ENCODE data around the gene SRRT.

DNA sequence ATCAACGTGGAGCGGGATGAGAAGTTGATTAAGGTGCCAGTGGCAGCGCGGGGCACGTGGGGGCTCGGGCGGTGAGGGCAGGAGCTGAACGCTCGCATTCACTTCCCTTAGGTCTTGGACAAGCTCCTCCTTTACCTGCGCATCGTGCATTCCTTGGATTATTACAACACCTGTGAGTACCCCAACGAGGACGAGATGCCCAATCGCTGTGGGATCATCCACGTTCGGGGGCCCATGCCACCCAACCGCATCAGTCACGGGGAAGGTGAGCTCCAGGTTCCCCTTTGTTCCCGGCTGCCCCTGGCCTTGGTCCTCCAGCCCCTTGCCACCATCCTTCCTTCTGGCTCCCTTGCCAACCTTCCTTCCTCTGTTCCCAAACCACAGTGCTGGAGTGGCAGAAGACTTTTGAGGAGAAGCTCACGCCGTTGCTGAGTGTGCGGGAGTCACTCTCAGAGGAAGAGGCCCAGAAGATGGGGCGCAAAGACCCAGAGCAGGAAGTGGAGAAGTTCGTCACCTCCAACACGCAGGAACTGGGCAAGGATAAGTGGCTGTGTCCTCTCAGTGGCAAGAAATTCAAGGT is 12.1 kb downstream of the SRRT start:
- TF ChIP-seq, protein P1, sequence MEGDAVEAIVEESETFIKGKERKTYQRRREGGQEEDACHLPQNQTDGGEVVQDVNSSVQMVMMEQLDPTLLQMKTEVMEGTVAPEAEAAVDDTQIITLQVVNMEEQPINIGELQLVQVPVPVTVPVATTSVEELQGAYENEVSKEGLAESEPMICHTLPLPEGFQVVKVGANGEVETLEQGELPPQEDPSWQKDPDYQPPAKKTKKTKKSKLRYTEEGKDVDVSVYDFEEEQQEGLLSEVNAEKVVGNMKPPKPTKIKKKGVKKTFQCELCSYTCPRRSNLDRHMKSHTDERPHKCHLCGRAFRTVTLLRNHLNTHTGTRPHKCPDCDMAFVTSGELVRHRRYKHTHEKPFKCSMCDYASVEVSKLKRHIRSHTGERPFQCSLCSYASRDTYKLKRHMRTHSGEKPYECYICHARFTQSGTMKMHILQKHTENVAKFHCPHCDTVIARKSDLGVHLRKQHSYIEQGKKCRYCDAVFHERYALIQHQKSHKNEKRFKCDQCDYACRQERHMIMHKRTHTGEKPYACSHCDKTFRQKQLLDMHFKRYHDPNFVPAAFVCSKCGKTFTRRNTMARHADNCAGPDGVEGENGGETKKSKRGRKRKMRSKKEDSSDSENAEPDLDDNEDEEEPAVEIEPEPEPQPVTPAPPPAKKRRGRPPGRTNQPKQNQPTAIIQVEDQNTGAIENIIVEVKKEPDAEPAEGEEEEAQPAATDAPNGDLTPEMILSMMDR (IDR thresholded peaks at IDR 0.05; ENCODE audit: extremely low read depth in 1 of 2, insufficient read depth in 1 of 2, low read depth in 1 of 2, low read length in 2 of 2), result no peak
- TF ChIP-seq POLR2A (IDR thresholded peaks at IDR 0.05; ENCODE audit: low read depth, low read length) (no peak), EZH2 (IDR thresholded peaks at IDR 0.05; ENCODE audit: borderline replicate concordance, low read depth, low read length, severe bottlenecking) (no peak), POLR2AphosphoS5 (IDR thresholded peaks at IDR 0.05; ENCODE audit: insufficient read depth, low read depth, low read length) (no peak), GATA2 (IDR thresholded peaks at IDR 0.05; ENCODE audit: insufficient read depth, insufficient read length, low read depth, low read length) (no peak), FOS (IDR thresholded peaks at IDR 0.05; ENCODE audit: borderline replicate concordance, insufficient read depth, low read length) (no peak), MYC (IDR thresholded peaks at IDR 0.05; ENCODE audit: low read depth, low read length) (no peak), JUN (IDR thresholded peaks at IDR 0.05; ENCODE audit: borderline replicate concordance, insufficient read depth, insufficient read length, low read depth) (no peak)
- TF ChIP-seq, protein P2, sequence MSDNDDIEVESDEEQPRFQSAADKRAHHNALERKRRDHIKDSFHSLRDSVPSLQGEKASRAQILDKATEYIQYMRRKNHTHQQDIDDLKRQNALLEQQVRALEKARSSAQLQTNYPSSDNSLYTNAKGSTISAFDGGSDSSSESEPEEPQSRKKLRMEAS (IDR thresholded peaks at IDR 0.05; ENCODE audit: insufficient read depth, insufficient read length), result no peak
